Right lobe of liver (tissue), 6 donors: Measurements from ENCODE around the gene SLC7A11. TPM values are rescaled to one million over a fixed set of nuclear protein-coding genes. Genes with fewer than 3 reads are reported as not detected.

Experiments used
- ATAC-seq, 4 donors: fragments of 200-7000 bp; cut with Tn5 transposase; one replicate each; pipeline ENCODE4 v1.9.1; 2020; ENCODE audit warnings: mild to moderate bottlenecking in 4 of 4, moderate library complexity in 4 of 4
- DNase-seq, 3 donors: peaks; one replicate each; pipeline ENCODE4 v3.0.0-alpha.2; 2020
- H3K27ac ChIP-seq, 3 donors: fragments of 200-600 bp; one replicate each; pipeline ENCODE4 v1.8.0; 2022
- H3K27me3 ChIP-seq, 2 donors: fragments of 200-600 bp; one replicate each; pipeline ENCODE4 v1.8.0; 2022
- H3K36me3 ChIP-seq, 4 donors: fragments of 200-600 bp; sonication (generic) in 1 of 4; one replicate each; pipeline versions ENCODE4 v1.5.1 to v1.8.0; 2017 to 2022; ENCODE audit warnings: control low read depth in 1 of 4
- H3K4me1 ChIP-seq, 4 donors: fragments of 200-600 bp; sonication (generic) in 1 of 4; one replicate each; pipeline versions ENCODE4 v1.5.1 to v1.8.0; 2017 to 2022; ENCODE audit warnings: control low read depth in 1 of 4
- H3K4me3 ChIP-seq, 3 donors: fragments of 200-600 bp; one replicate each; pipeline ENCODE4 v1.8.0; 2022
- H3K9me3 ChIP-seq, 4 donors: fragments of 200-600 bp; sonication (generic) in 1 of 4; one replicate each; pipeline versions ENCODE4 v1.5.1 to v1.8.0; 2017 to 2022; ENCODE audit warnings: control low read depth in 1 of 4
- POLR2A ChIP-seq: fragments of 450-650 bp; IDR thresholded peaks from one replicate; pipeline ENCODE4 v1.6.1; 2017; ENCODE audit warnings: antibody characterized with exemption, mild to moderate bottlenecking
- WGBS: methylation state at CpG from one replicate; pipeline ENCODE4 v1.1.6; 2018; ENCODE audit warnings: low coverage, low lambda C conversion rate; ENCODE audit not compliant: insufficient coverage; ENCODE audit errors: missing lambda C conversion rate; 5-methylcytosine and 5-hydroxymethylcytosine counted together
- intact Hi-C, 2 donors: fragments of 100-400 bp; cut with DNase I; formaldehyde crosslinking; loops; one replicate each; pipeline versions ENCODE4 v1.11.2 to v1.14.1; 2022
- total RNA-seq, 6 experiments: library from RNA; depleted of rRNA in 2 of 6; stranded (reverse); fragments of >200 nt in 2 of 6; fragmentation: NEBNext Ultra II Directional in 3 of 6; extraction: Animal tissue kit (Norgen Biotek cat#: 25700) in 3 of 6; gene quantifications; one replicate each; pipeline versions ENCODE4 v1.1.0 to v1.2.4, GENCODE V29; 2016 to 2023
- TF ChIP-seq, protein P1 (sequence below), 4 donors: fragments of 200-600 bp in 3 of 4; fragments of 450-650 bp in 1 of 4; IDR thresholded peaks; one replicate each; pipeline versions ENCODE4 v1.5.1 to v1.8.0; 2016 to 2022; ENCODE audit warnings: antibody characterized with exemption in 4 of 4, mild to moderate bottlenecking in 2 of 4
- donor health status: DM: no; HTN: yes; CAD: no.
- donor health status: DM: no; HTN: no; CAD: no.
- donor health status: DM: no; HTN: no; CAD: no.
- donor health status: DM: no; HTN: yes; CAD: no.
- donor health status: DM: no; HTN: yes; CAD: no.

The SLC7A11 gene
- total RNA-seq, 6 experiments from 2014 or later, result 0.02 to 1.8 (median 0.35) TPM; not detected in 1

- no peaks in the 10 kb centered on the region for H3K9me3 ChIP-seq
- DNase-seq, result no peak
- ATAC-seq, result no peak
- H3K27me3 ChIP-seq, result no peaks in the 10 kb centered on the region
- H3K27ac ChIP-seq, result no peak overlapping the region
- no peaks in the 10 kb centered on the region for H3K36me3 ChIP-seq
- intact Hi-C loops, result no loop called here
- H3K4me1 ChIP-seq, result no peaks in the 10 kb centered on the region
- 43% methylated on average over 5 of the region's 5 CpGs for WGBS
- H3K4me3 ChIP-seq, result no peak overlapping the region
- TF ChIP-seq, protein P1, sequence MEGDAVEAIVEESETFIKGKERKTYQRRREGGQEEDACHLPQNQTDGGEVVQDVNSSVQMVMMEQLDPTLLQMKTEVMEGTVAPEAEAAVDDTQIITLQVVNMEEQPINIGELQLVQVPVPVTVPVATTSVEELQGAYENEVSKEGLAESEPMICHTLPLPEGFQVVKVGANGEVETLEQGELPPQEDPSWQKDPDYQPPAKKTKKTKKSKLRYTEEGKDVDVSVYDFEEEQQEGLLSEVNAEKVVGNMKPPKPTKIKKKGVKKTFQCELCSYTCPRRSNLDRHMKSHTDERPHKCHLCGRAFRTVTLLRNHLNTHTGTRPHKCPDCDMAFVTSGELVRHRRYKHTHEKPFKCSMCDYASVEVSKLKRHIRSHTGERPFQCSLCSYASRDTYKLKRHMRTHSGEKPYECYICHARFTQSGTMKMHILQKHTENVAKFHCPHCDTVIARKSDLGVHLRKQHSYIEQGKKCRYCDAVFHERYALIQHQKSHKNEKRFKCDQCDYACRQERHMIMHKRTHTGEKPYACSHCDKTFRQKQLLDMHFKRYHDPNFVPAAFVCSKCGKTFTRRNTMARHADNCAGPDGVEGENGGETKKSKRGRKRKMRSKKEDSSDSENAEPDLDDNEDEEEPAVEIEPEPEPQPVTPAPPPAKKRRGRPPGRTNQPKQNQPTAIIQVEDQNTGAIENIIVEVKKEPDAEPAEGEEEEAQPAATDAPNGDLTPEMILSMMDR (IDR thresholded peaks at IDR 0.05), result no peak
- TF ChIP-seq POLR2A, result no peak
Observed at GRCh38 chr4:138266948-138267347, 24.8 kb upstream of the SLC7A11 start.

GRCh38 chr4:138263247-138263816 is 21.2 kb upstream of the SLC7A11 start:
- no peak for ATAC-seq
- Histone ChIP-seq H3K4me1 (no peaks in the 10 kb centered on the region), H3K4me3 (no peak overlapping the region), H3K36me3 (no peaks in the 10 kb centered on the region), H3K27ac (no peak overlapping the region), H3K9me3 (no peaks in the 10 kb centered on the region), H3K27me3 (no peaks in the 10 kb centered on the region)
- no peak for TF ChIP-seq POLR2A
- TF ChIP-seq, protein P1 (IDR thresholded peaks at IDR 0.05), result no peak
- DNase-seq, result no peak
- 19% methylated on average over 3 of the region's 3 CpGs for whole genome bisulfite sequencing
- intact Hi-C loops, result no loop called here

DNA sequence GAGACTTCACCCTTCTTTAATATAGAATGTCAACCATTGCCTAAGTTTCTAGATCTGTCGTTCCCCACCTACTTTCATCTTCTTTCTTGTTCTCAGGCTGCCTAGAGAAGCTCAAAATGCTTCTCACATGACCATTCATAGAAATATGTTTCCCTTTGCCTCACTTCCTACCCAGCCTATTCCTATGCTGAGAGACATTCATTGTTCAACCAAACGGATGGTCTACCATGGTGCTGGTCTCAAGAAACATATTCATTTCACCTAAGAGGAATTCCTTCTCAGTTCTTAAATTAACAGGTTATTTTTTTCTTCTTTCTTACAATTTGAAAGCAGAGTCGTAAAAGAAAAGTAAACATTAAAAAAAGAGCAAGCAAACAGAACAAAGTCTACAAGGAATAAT is 20.3 kb upstream of the SLC7A11 start:
- Histone ChIP-seq H3K36me3 (no peaks in the 10 kb centered on the region), H3K27me3 (no peaks in the 10 kb centered on the region), H3K4me3 (no peak overlapping the region), H3K4me1 (no peaks in the 10 kb centered on the region), H3K9me3 (no peaks in the 10 kb centered on the region), H3K27ac (no peak overlapping the region)
- no peak for DNase-seq
- ATAC-seq, result no peak
- 28% methylated on average over 3 of the region's 3 CpGs for WGBS
- TF ChIP-seq, protein P1 (IDR thresholded peaks at IDR 0.05), result no peak
- no peak for TF ChIP-seq POLR2A
- intact Hi-C loops, result no loop called here

GRCh38 chr4:138262030-138262429 is 19.9 kb upstream of the SLC7A11 start:
- Histone ChIP-seq H3K4me1 (no peaks in the 10 kb centered on the region), H3K27ac (no peak overlapping the region), H3K9me3 (no peaks in the 10 kb centered on the region), H3K4me3 (no peak overlapping the region), H3K36me3 (no peaks in the 10 kb centered on the region), H3K27me3 (no peaks in the 10 kb centered on the region)
- WGBS, result 61% methylated on average over 4 of the region's 4 CpGs
- DNase-seq (no peak), ATAC-seq (no peak)
- TF ChIP-seq, protein P1 (IDR thresholded peaks at IDR 0.05), result no peak
- TF ChIP-seq POLR2A, result no peak
- intact Hi-C loops, result no loop called here

DNA sequence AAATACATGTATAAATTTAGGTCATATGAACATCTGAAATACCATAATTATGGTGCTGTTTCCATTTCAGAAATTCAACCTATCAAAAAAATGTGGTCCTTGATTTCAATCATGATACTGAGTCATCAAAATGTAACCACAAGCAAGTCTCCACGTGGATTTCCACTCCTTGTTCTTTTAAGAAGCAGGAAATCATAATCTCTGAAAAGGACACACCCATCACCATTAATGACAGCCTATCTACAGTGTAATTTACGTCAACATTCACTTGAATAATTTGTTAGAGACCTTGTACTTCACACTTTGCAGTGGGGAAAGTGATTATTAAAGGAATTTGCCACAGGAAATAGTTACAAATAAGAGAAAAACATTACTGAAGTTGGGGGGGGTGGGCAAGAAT is 17.7 kb upstream of the SLC7A11 start:
- no peak for DNase-seq
- no peak overlapping the region for H3K27ac ChIP-seq
- no peaks in the 10 kb centered on the region for H3K27me3 ChIP-seq
- no peaks in the 10 kb centered on the region for H3K36me3 ChIP-seq
- WGBS, result 34% methylated on average over 2 of the region's 2 CpGs
- no peaks in the 10 kb centered on the region for H3K4me1 ChIP-seq
- ATAC-seq, result no peak
- no peak overlapping the region for H3K4me3 ChIP-seq
- no peak for TF ChIP-seq POLR2A
- TF ChIP-seq, protein P1 (IDR thresholded peaks at IDR 0.05), result no peak
- intact Hi-C loops, result no loop called here
- no peaks in the 10 kb centered on the region for H3K9me3 ChIP-seq
